B cell (primary cell): Measurements from ENCODE around the gene ZDHHC17. TPM values are rescaled to one million over a fixed set of nuclear protein-coding genes. Genes with fewer than 3 reads are reported as not detected.

Experiments used
- ATAC-seq: fragments of 200-7000 bp; cut with Tn5 transposase; one replicate; pipeline ENCODE4 v1.10.0; 2021; ENCODE audit warnings: low read depth, mild to moderate bottlenecking, moderate number of reproducible peaks, moderate library complexity
- CTCF ChIA-PET: fragments of 350-600 bp; sonication (Branson Sonifier 250); formaldehyde crosslinking; loops from one replicate; lab custom pipeline; 2021; ENCODE audit warnings: antibody characterized with exemption, inconsistent platforms; lab: Charles Lee
- POLR2A ChIA-PET: fragments of 350-600 bp; sonication (Branson Sonifier 250); formaldehyde crosslinking; loops from one replicate; lab custom pipeline; 2021; ENCODE audit warnings: antibody characterized with exemption; lab: Charles Lee
- DNase-seq: peaks from one replicate; pipeline ENCODE4 v3.0.0; 2013
- H2AFZ ChIP-seq: 2 replicates; pipeline ENCODE4 v1.6.1; 2012; ENCODE audit warnings: mild to moderate bottlenecking, low read depth, low read length; ENCODE audit not compliant: insufficient read depth, poor library complexity, severe bottlenecking
- H3K27ac ChIP-seq, 2 donors: 1 replicate in 1 of 2; 2 replicates in 1 of 2; pipeline ENCODE4 v1.5.1; 2012 to 2013; ENCODE audit warnings: low read length in 2 of 2, mild to moderate bottlenecking in 2 of 2, moderate library complexity in 1 of 2
- H3K27me3 ChIP-seq, 4 experiments: fragments of 200-600 bp in 1 of 4; sonication (generic) in 1 of 4; replicated peaks in 1 of 4; 1 replicate in 2 of 4; 2 replicates in 2 of 4; pipeline versions ENCODE4 v1.6.1 to v1.7.0; 2013 to 2016; ENCODE audit warnings: low read length in 3 of 4, mild to moderate bottlenecking in 2 of 4, mixed read lengths in 1 of 4, moderate library complexity in 1 of 4; ENCODE audit not compliant: insufficient read depth in 4 of 4, control insufficient read depth in 3 of 4; ENCODE audit errors: control extremely low read depth in 1 of 4
- H3K36me3 ChIP-seq, 2 experiments: replicated peaks in 1 of 2; 1 replicate in 1 of 2; 2 replicates in 1 of 2; pipeline versions ENCODE4 v1.6.1 to v1.7.1; 2013; ENCODE audit warnings: low read length in 1 of 2; ENCODE audit not compliant: insufficient read depth in 2 of 2, control insufficient read depth in 1 of 2; ENCODE audit errors: control extremely low read depth in 1 of 2, extremely low read depth in 1 of 2
- H3K4me1 ChIP-seq, 2 donors: fragments of 200-600 bp in 1 of 2; sonication (generic) in 1 of 2; 1 replicate in 1 of 2; 2 replicates in 1 of 2; pipeline versions ENCODE4 v1.5.1 to v1.6.1; 2013 to 2017; ENCODE audit warnings: low read length in 2 of 2; ENCODE audit not compliant: control insufficient read depth in 2 of 2, insufficient read depth in 2 of 2
- H3K4me2 ChIP-seq: replicated peaks from 2 replicates; pipeline ENCODE3; 2012; ENCODE audit warnings: mild to moderate bottlenecking, low read depth, low read length; ENCODE audit not compliant: poor library complexity, severe bottlenecking
- H3K4me3 ChIP-seq, 5 experiments: fragments of 200-600 bp in 1 of 5; sonication (generic) in 1 of 5; 1 replicate in 3 of 5; 2 replicates in 2 of 5; pipeline versions ENCODE4 v1.5.1 to v1.7.0; 2011 to 2016; ENCODE audit warnings: low read length in 4 of 5, mild to moderate bottlenecking in 4 of 5, low read depth in 2 of 5, control low read depth in 1 of 5, moderate library complexity in 1 of 5; ENCODE audit not compliant: insufficient read depth in 1 of 5; ENCODE audit errors: control extremely low read depth in 1 of 5, extremely low read depth in 1 of 5
- H3K79me2 ChIP-seq: fragments of 200-600 bp; sonication (generic); one replicate; pipeline ENCODE4 v1.6.0; 2016; ENCODE audit warnings: low read length; ENCODE audit not compliant: control insufficient read depth, insufficient read depth
- H3K9ac ChIP-seq: fragments of 200-600 bp; sonication (generic); 2 replicates; pipeline ENCODE4 v1.6.1; 2017; ENCODE audit warnings: mild to moderate bottlenecking, low read length, moderate library complexity
- H3K9me3 ChIP-seq, 3 donors: one replicate each; pipeline versions ENCODE4 v1.6.1 to v1.7.1; 2013; ENCODE audit warnings: low read length in 2 of 3; ENCODE audit not compliant: control insufficient read depth in 2 of 3, insufficient read depth in 1 of 3; ENCODE audit errors: control extremely low read depth in 1 of 3
- H4K20me1 ChIP-seq: 2 replicates; pipeline ENCODE4 v1.6.0; 2012; ENCODE audit warnings: mild to moderate bottlenecking, low read length; ENCODE audit not compliant: insufficient read depth, control insufficient read depth, poor library complexity, severe bottlenecking
- H3K27ac Mint-ChIP-seq: one replicate; pipeline ENCODE4 v1.8.0; 2021; ENCODE audit warnings: mixed read lengths
- H3K27me3 Mint-ChIP-seq: one replicate; pipeline ENCODE4 v1.8.0; 2021; ENCODE audit warnings: mixed read lengths
- H3K4me1 Mint-ChIP-seq: one replicate; pipeline ENCODE4 v1.8.0; 2021; ENCODE audit warnings: mixed read lengths
- H3K4me3 Mint-ChIP-seq: one replicate; pipeline ENCODE4 v1.8.0; 2021; ENCODE audit warnings: mixed read lengths
- H3K9me3 Mint-ChIP-seq: one replicate; pipeline ENCODE4 v1.8.0; 2022; ENCODE audit warnings: mixed read lengths; ENCODE audit not compliant: insufficient read depth
- CTCF ChIP-seq: fragments of 200-600 bp; IDR thresholded peaks from one replicate; pipeline ENCODE4 v1.8.0; 2022; ENCODE audit warnings: antibody characterized with exemption, mild to moderate bottlenecking
- EZH2 ChIP-seq: IDR thresholded peaks from 2 replicates; pipeline ENCODE4 v1.6.1; 2012; ENCODE audit warnings: borderline replicate concordance, low read depth, mild to moderate bottlenecking, moderate library complexity, low read length; ENCODE audit not compliant: insufficient read depth, poor library complexity, severe bottlenecking
- WGBS: methylation state at CpG from one replicate; pipeline ENCODE4 v1.1.5; 2013; ENCODE audit warnings: missing lambda C conversion rate; ENCODE audit not compliant: insufficient coverage; 5-methylcytosine and 5-hydroxymethylcytosine counted together
- intact Hi-C: fragments of 100-400 bp; cut with micrococcal nuclease; formaldehyde crosslinking; loops from one replicate; pipeline ENCODE4 v1.10.0; 2022
- polyA plus RNA-seq: library from polyadenylated mRNA; depleted of rRNA; stranded (reverse); fragments of >200 nt; gene quantifications from 2 replicates; pipeline ENCODE4 v1.2.3, GENCODE V29; 2012
- total RNA-seq, 2 donors: library from RNA; stranded (reverse); fragments of 120-200 nt in 1 of 2; gene quantifications; 1 replicate in 1 of 2; 2 replicates in 1 of 2; pipeline versions ENCODE4 v1.2.3 to v1.2.4, GENCODE V29; 2013 to 2022

Gene ZDHHC17
- total and polyA plus RNA-seq, 2 donors (not counting 1 experiment from before 2014, with no cell fraction given) = 26.1 to 75.0 TPM

- CTCF ChIA-PET = interaction anchor here (0.6 to 9.2 kb wide), 33 partner anchors 9 to 443 kb away, joined by 3 to 166 read pairs (median 4); partner anchors contain the start of genes BBS10 and ZDHHC17
- H3K4me3 Mint-ChIP-seq = no peak overlapping the region
- Histone ChIP-seq H2AFZ (peak overlapping the region; percentile 36), H3K27ac (peak overlapping the region in 1 of 2 donors; percentile 52), H3K9me3 (peaks cover 0 to 3% (median 0%) of the 10 kb centered on the region in 3 donors), H4K20me1 (peaks cover 70% of the 10 kb centered on the region), H3K36me3 (no peaks in the 10 kb centered on the region), H3K79me2 (peaks cover 80% of the 10 kb centered on the region), H3K4me1 (peaks cover 7 to 12% of the 10 kb centered on the region in 2 donors), H3K27me3 (no peaks in the 10 kb centered on the region), H3K9ac (no peak overlapping the region), H3K4me3 (no peak overlapping the region), H3K4me2 (no peak overlapping the region)
- peaks cover 27% of the 10 kb centered on the region for H3K4me1 Mint-ChIP-seq
- H3K27me3 Mint-ChIP-seq = no peaks in the 10 kb centered on the region
- no peaks in the 10 kb centered on the region for H3K9me3 Mint-ChIP-seq
- peak; percentile 56 for DNase-seq
- TF ChIP-seq CTCF = peak; percentile 92
- no peak for TF ChIP-seq EZH2
- WGBS = no CpG with 5 or more reads among the region's 4 CpGs
- POLR2A ChIA-PET = no interaction called here
- intact Hi-C loops = loop anchor here (1.0 to 5.0 kb wide), 4 partner anchors 28 to 221 kb away; no protein-coding TSS in a partner anchor
- H3K27ac Mint-ChIP-seq = peak overlapping the region; percentile 12
- ATAC-seq = peak; percentile 33
Observed at GRCh38 chr12:76790564-76791552, 26.9 kb downstream of the ZDHHC17 start.
